Astrocyte (in vitro differentiated cells and primary cell): ENCODE data around the gene NDUFAF5. TPM values are rescaled to one million over a fixed set of nuclear protein-coding genes. Genes with fewer than 3 reads are reported as not detected.

Experiments used
- DNase-seq: peaks from one replicate; pipeline ENCODE4 v3.0.0-alpha.2; 2010; ENCODE audit warnings: low read depth
- FAIRE-seq: peaks from 2 replicates; lab custom pipeline; 2011; peaks lifted over from hg19 to GRCh38; lab: Jason Lieb, UNC
- H2AFZ ChIP-seq: 2 replicates; pipeline ENCODE4 v1.6.0; 2012; ENCODE audit warnings: low read depth, low read length, inconsistent platforms
- H3K27ac ChIP-seq: 2 replicates; pipeline ENCODE4 v1.5.1; 2011; ENCODE audit warnings: low read depth, low read length, inconsistent platforms
- H3K27me3 ChIP-seq: 2 replicates; pipeline ENCODE4 v1.6.0; 2011; ENCODE audit warnings: low read length, inconsistent platforms; ENCODE audit not compliant: insufficient read depth
- H3K36me3 ChIP-seq: 2 replicates; pipeline ENCODE4 v1.5.1; 2011; ENCODE audit warnings: low read length, inconsistent platforms; ENCODE audit not compliant: insufficient read depth
- H3K4me1 ChIP-seq: 2 replicates; pipeline ENCODE4 v1.5.1; 2011; ENCODE audit warnings: low read length, inconsistent platforms; ENCODE audit not compliant: insufficient read depth
- H3K4me2 ChIP-seq: 2 replicates; pipeline ENCODE4 v1.6.0; 2012; ENCODE audit warnings: low read length, inconsistent platforms
- H3K4me3 ChIP-seq: 2 replicates; pipeline ENCODE4 v1.5.1; 2011; ENCODE audit warnings: low read depth, mild to moderate bottlenecking, low read length, inconsistent platforms; ENCODE audit not compliant: insufficient read depth
- H3K79me2 ChIP-seq: 2 replicates; pipeline ENCODE4 v1.6.0; 2012; ENCODE audit warnings: mild to moderate bottlenecking, low read length, inconsistent platforms; ENCODE audit not compliant: insufficient read depth
- H3K9ac ChIP-seq: 2 replicates; pipeline ENCODE4 v1.6.0; 2012; ENCODE audit warnings: mild to moderate bottlenecking, low read length, inconsistent platforms
- H3K9me3 ChIP-seq: 2 replicates; pipeline ENCODE4 v1.5.1; 2012; ENCODE audit warnings: low read depth, mild to moderate bottlenecking, low read length, inconsistent platforms; ENCODE audit not compliant: insufficient read depth
- H4K20me1 ChIP-seq: 2 replicates; pipeline ENCODE4 v1.6.0; 2012; ENCODE audit warnings: low read length, inconsistent platforms; ENCODE audit not compliant: insufficient read depth
- H3K27ac Mint-ChIP-seq: one replicate; pipeline ENCODE4 v1.8.0; 2021; ENCODE audit warnings: mild to moderate bottlenecking, mixed read lengths; ENCODE audit not compliant: unreplicated experiment
- H3K27me3 Mint-ChIP-seq: one replicate; pipeline ENCODE4 v1.8.0; 2021; ENCODE audit warnings: low read depth, mixed read lengths; ENCODE audit not compliant: unreplicated experiment
- H3K36me3 Mint-ChIP-seq: one replicate; pipeline ENCODE4 v1.8.0; 2021; ENCODE audit warnings: low read depth, mixed read lengths; ENCODE audit not compliant: unreplicated experiment
- H3K4me1 Mint-ChIP-seq: one replicate; pipeline ENCODE4 v1.8.0; 2021; ENCODE audit warnings: low read depth, mixed read lengths; ENCODE audit not compliant: unreplicated experiment
- H3K4me3 Mint-ChIP-seq: one replicate; pipeline ENCODE4 v1.8.0; 2021; ENCODE audit warnings: mild to moderate bottlenecking, moderate library complexity, mixed read lengths; ENCODE audit not compliant: unreplicated experiment
- H3K9me3 Mint-ChIP-seq: one replicate; pipeline ENCODE4 v1.8.0; 2021; ENCODE audit warnings: mild to moderate bottlenecking, mixed read lengths; ENCODE audit not compliant: unreplicated experiment
- EZH2 ChIP-seq: IDR thresholded peaks from 2 replicates; pipeline ENCODE4 v1.6.1; 2012; ENCODE audit warnings: mild to moderate bottlenecking, low read length, inconsistent platforms; ENCODE audit not compliant: insufficient read depth
- total RNA-seq: library from RNA; stranded (reverse); gene quantifications from 2 replicates; pipeline ENCODE4 v1.2.1, GENCODE V29; 2021
- TF ChIP-seq, protein P1 (sequence below): IDR thresholded peaks from 2 replicates; pipeline ENCODE4 v1.5.1; 2011; ENCODE audit warnings: low read depth, mild to moderate bottlenecking, inconsistent platforms, low read length, moderate library complexity; ENCODE audit not compliant: insufficient read depth

The NDUFAF5 gene
- total RNA-seq, 1 donor from 2014 or later = 31.6 TPM

DNA sequence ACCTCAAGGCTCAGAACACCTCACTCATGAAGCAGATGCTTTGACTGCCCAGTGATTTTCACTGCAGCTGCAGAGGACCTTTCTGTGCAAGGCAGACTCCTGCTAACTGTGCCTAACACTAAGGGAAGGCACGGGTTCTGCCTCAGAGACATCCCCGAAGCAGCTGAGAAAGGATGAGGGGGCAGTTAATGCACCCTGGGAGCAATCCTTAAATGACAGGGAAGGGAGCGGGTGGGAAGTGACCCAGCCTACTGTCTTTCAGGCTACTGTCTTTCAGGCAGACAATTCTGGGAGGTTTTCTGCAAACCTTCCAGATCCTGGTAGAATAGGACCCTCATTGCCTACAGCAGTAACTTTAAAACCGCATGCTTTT lies 55.3 kb downstream of the NDUFAF5 start:
- Mint-ChIP-seq H3K27me3 (peaks cover 13% of the 10 kb centered on the region), H3K27ac (no peak overlapping the region), H3K9me3 (no peaks in the 10 kb centered on the region), H3K4me3 (no peak overlapping the region), H3K36me3 (no peaks in the 10 kb centered on the region), H3K4me1 (peaks cover 11% of the 10 kb centered on the region)
- no peaks in the 10 kb centered on the region for H3K27me3 ChIP-seq
- H4K20me1 ChIP-seq = no peaks in the 10 kb centered on the region
- DNase-seq = no peak
- H2AFZ ChIP-seq = no peak overlapping the region
- H3K79me2 ChIP-seq = no peaks in the 10 kb centered on the region
- no peak overlapping the region for H3K27ac ChIP-seq
- FAIRE-seq = no peak
- no peaks in the 10 kb centered on the region for H3K36me3 ChIP-seq
- H3K9ac ChIP-seq = no peak overlapping the region
- H3K4me1 ChIP-seq = no peaks in the 10 kb centered on the region
- no peak overlapping the region for H3K4me3 ChIP-seq
- TF ChIP-seq, protein P1, sequence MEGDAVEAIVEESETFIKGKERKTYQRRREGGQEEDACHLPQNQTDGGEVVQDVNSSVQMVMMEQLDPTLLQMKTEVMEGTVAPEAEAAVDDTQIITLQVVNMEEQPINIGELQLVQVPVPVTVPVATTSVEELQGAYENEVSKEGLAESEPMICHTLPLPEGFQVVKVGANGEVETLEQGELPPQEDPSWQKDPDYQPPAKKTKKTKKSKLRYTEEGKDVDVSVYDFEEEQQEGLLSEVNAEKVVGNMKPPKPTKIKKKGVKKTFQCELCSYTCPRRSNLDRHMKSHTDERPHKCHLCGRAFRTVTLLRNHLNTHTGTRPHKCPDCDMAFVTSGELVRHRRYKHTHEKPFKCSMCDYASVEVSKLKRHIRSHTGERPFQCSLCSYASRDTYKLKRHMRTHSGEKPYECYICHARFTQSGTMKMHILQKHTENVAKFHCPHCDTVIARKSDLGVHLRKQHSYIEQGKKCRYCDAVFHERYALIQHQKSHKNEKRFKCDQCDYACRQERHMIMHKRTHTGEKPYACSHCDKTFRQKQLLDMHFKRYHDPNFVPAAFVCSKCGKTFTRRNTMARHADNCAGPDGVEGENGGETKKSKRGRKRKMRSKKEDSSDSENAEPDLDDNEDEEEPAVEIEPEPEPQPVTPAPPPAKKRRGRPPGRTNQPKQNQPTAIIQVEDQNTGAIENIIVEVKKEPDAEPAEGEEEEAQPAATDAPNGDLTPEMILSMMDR = no peak
- no peak for TF ChIP-seq EZH2
- H3K4me2 ChIP-seq = no peak overlapping the region
- no peaks in the 10 kb centered on the region for H3K9me3 ChIP-seq

- Histone ChIP-seq H3K4me1 (no peaks in the 10 kb centered on the region), H3K4me2 (no peak overlapping the region), H3K9me3 (no peaks in the 10 kb centered on the region), H4K20me1 (no peaks in the 10 kb centered on the region), H3K27ac (no peak overlapping the region), H3K27me3 (no peaks in the 10 kb centered on the region), H2AFZ (no peak overlapping the region), H3K36me3 (no peaks in the 10 kb centered on the region), H3K4me3 (no peak overlapping the region), H3K79me2 (no peaks in the 10 kb centered on the region), H3K9ac (no peak overlapping the region)
- peaks cover 11% of the 10 kb centered on the region for H3K4me1 Mint-ChIP-seq
- H3K27ac Mint-ChIP-seq = no peak overlapping the region
- no peaks in the 10 kb centered on the region for H3K9me3 Mint-ChIP-seq
- TF ChIP-seq EZH2 = no peak
- TF ChIP-seq, protein P1 = no peak
- H3K4me3 Mint-ChIP-seq = no peak overlapping the region
- FAIRE-seq (no peak), DNase-seq (no peak)
- H3K27me3 Mint-ChIP-seq = peaks cover 14% of the 10 kb centered on the region
- H3K36me3 Mint-ChIP-seq = no peaks in the 10 kb centered on the region
Observed at GRCh38 chr20:13841206-13841605, 56.4 kb downstream of the NDUFAF5 start.

DNA sequence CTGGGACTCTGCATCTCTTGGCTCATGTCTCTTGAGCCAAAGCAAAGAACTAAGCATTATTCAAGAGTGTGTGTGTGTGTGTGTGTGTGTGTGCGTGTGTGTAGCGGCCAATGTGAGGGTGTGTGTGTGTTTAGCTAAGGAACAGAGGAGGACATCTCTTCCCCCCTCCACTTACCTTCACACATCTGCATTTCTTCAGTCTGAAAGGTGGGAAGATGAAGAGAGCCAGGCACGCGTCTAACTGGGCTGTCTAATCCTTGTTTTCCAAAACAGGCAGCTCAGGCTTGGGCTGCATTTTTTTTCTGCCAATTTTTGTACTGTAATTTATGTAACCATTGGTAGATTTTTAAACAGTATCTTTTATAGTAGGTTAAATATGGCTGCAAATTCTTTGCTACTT lies 59.5 kb downstream of the NDUFAF5 start:
- Histone ChIP-seq H3K9ac (no peak overlapping the region), H3K79me2 (no peaks in the 10 kb centered on the region), H3K27me3 (no peaks in the 10 kb centered on the region), H3K4me2 (no peak overlapping the region), H3K27ac (no peak overlapping the region), H3K4me3 (no peak overlapping the region), H3K9me3 (no peaks in the 10 kb centered on the region), H2AFZ (no peak overlapping the region), H4K20me1 (no peaks in the 10 kb centered on the region), H3K4me1 (no peaks in the 10 kb centered on the region), H3K36me3 (no peaks in the 10 kb centered on the region)
- DNase-seq = no peak
- Mint-ChIP-seq H3K36me3 (no peaks in the 10 kb centered on the region), H3K4me3 (no peak overlapping the region), H3K27me3 (peaks cover 22% of the 10 kb centered on the region), H3K9me3 (no peaks in the 10 kb centered on the region), H3K27ac (no peak overlapping the region), H3K4me1 (peaks cover 4% of the 10 kb centered on the region)
- no peak for TF ChIP-seq EZH2
- TF ChIP-seq, protein P1 = no peak
- FAIRE-seq = no peak
